ENCODE data around the gene WWC2.
"Not testable (repeated sequence)": the region's sequence is repeated elsewhere in the genome, so short reads cannot be mapped to it uniquely, and the experiment has no call there.

The WWC2 gene

GRCh38 chr4:183101956-183102480, 3.0 kb downstream of the WWC2 start:
- no peak for DNase-seq

DNA sequence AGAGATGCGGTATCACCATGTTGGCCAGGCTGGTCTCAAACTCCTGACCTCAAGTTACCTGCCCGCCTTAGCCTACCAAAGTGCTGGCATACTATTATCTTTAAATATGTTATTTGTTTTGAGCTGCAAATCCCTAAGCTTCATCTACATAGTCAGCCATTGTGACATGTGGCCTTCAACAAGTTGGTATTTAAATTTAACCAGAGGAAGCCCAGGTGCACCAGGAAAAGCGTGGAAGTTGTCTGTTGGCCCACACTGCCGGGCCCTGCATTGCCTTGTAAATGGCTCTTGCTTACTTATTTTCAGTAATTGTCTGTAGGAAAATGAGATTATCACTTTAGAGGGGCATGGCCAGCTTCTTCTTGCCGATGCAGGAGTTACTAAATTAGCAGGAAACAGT, 6.0 kb downstream of the WWC2 start:
- DNase-seq = no peak

GRCh38 chr4:183106839-183107238, 7.8 kb downstream of the WWC2 start:
- DNase-seq = no peak

- DNase-seq = no peak
Measured at GRCh38 chr4:183107891-183108459, 8.9 kb downstream of the WWC2 start.

DNA sequence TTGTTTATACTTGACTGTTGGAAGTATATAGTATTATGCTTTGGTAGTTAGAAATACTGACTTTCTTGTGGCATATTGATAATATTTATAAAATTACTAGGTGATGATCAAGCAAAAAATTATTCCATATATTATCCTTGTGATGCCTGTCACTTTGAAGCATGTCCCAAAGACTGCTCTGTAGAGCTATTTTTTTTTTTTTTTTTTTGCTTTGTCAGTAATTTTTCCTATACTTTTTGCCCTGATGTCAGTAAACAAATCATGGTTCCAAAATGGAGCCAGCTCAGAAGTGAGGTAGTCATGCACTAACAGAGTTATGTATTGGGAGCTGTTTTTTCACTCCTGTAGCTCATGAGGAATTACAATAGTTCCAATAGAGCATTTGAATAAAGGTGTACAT, 11.2 kb downstream of the WWC2 start:
- DNase-seq = no peak

GRCh38 chr4:183111452-183111885, 12.4 kb downstream of the WWC2 start:
- no peak for DNase-seq

GRCh38 chr4:183118141-183118540, 19.1 kb downstream of the WWC2 start:
- DNase-seq = no peak

GRCh38 chr4:183118585-183118984, 19.5 kb downstream of the WWC2 start:
- DNase-seq = no peak

- not testable (repeated sequence) for DNase-seq
Measured at GRCh38 chr4:183121660-183122059, 22.6 kb downstream of the WWC2 start.

DNA sequence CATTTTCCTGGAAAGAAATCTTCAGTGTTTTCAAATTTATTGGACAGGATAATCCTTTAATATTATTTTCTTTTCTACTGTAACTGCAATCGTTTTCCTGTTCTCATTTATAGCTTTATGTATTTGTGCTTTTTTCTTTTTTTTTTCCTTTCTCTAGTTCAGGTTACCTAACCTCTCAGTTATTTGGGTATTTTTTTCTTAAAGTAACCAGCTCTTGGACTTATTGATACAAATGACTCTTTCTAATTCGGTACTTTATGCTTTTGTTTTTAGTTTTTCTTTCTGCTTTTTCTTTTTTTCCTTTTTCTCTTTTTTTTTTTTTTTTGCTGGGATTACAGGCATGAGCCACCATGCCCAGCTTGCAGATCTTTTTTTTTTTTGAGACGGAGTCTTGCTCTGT, 25.2 kb downstream of the WWC2 start:
- no peak for DNase-seq

GRCh38 chr4:183124865-183125264, 25.8 kb downstream of the WWC2 start:
- no peak for DNase-seq

DNA sequence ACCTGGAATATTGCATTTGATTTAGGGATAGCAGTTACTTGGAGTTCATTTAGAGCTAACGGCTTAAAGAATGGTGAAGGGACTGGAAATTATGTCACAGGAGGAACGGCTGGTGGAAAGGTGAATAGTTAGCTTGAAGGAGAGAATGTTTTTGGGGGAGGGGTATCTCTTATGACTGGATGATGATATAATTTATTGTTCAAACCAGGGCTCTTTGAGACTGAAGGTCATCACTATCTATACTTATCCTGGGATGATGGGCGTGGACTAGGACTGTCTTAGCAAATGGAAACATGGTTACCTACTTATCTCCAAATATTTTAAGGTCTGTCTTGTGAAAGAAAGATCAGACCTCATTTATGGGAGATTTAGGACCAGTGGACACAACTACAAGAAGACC, 30.1 kb downstream of the WWC2 start:
- DNase-seq = no peak

GRCh38 chr4:183129675-183130074, 30.6 kb downstream of the WWC2 start:
- no peak for DNase-seq

DNA sequence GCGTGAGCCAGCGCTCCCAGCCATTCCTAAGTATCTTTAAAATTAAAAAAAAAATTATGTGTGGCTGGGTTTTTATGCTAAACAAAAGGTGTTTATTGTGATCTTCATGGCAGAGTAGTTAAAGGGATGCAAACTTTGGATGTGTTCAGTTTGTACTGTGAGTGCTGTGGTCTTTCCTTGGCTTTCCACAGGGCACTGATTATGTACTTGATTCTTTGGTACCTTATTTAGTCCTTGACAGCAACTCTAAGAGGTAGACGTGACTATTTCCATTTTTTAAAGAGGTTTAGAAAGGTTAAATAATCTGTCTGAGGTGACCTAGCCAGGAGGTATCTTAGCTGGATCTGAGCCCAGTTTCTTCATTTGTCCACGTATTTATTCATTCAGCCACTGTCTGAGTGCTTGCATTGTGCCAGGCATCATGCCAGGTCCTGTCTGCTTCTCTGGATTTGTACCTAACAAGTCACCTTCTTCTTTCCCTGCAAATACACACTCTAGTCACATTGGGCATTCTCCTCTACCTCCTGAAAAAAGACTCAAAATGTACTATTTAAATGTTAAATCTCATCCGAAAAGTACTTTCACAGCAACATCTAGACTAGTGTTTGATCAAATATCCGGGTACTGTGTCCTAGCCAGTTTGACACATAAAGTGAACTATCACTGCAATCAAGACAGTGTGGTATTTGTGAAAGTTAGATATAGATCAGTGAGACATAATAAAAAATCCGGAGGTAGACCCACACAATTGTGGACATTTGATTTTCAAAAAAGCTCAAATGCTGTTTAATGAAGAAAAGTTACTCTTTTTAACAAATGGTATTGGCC, 31.5 kb downstream of the WWC2 start:
- no peak for DNase-seq

DNA sequence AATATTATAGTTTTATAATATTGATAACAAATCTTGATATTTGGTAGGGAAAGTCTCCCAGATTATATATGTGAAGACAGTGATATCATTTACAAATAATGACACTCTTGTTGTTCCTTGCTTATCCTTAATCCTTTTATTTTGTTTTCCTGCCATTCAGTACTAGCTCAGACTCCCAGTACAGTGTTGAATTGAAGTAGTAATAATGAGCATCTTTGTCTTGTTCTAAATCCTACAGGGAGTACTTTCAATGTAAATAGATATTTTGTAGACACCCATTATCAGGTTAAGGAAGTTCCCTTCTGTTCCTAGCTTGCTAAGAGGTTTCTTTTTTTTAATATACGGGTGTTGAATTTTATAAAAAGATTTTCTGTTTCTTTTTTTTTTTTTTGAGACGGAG, 33.0 kb downstream of the WWC2 start:
- no peak for DNase-seq

- DNase-seq = no peak
Measured at GRCh38 chr4:183132865-183133264, 33.8 kb downstream of the WWC2 start.

GRCh38 chr4:183136855-183137254, 37.8 kb downstream of the WWC2 start:
- DNase-seq = no peak

DNA sequence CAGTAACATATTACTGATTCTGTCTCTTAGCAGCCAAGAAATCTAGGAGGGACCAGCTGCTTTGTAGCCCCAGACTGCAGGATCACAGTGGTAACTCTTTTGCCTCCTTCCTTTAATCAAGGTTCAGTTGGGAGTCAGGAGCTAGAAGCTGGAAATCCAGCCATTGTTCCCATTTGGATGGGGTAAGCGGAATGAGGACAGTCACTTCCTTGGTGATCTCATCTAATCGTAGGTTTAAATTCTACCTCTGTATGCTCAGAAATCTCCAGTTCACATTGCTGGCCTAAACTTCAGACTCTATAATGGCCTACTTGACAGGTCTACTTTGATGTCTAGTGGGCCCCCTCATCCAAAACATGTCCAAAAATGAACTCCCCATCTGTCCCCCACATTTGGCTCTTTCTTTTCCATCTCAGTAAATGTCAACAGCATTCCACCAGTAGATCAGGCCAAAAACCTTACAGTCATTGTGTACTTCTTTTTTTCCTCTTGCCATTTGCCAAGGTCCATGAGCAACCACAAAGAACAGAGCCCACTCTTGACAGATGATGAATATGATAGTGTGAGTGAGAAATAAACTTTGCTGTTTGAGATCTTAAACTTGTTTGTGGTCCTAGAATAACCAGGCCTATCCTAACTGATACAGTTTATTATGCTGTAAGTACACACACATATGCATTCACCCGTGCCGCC, 40.1 kb downstream of the WWC2 start:
- no peak for DNase-seq

DNA sequence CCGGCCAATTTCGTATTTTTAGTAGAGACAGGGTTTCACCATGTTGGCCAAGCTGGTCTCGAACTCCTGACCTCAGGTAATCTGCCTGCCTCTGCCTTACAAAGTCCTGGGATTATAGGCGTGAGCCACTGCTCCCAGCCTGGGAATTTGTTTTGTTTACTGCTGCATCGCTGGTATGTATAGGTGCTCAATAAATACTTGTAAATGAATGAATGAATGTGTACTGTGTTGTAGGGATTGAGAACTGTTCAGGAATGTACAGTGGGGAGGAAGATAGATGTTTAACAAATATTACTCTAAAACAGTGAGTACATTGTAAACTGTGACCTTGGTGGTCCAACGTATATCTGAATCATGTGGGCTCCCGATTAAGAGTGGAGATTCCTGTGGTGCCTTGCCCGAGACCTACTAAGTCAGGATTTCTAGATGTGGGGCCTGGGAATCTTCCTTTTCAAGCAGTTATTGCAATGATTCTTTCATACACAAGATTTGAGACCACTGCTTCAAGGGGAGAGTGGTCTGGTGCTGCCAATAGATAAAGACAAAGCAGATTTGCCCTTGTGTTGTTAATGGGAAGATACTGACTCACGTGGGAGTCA, 41.0 kb downstream of the WWC2 start:
- DNase-seq = no peak

- DNase-seq = no peak
Measured at GRCh38 chr4:183140911-183141320, 41.9 kb downstream of the WWC2 start.

GRCh38 chr4:183141997-183142396, 42.9 kb downstream of the WWC2 start:
- DNase-seq = no peak

GRCh38 chr4:183142571-183143550, 43.8 kb downstream of the WWC2 start:
- no peak for DNase-seq
